Thoracic aorta (tissue), 2 donors: ENCODE results near the gene MEGF11. TPM values are rescaled to one million over a fixed set of nuclear protein-coding genes. Genes with fewer than 3 reads are reported as not detected.

Source experiments
- ATAC-seq: fragments of 150-250 bp; one replicate; pipeline ENCODE4 v1.8.0; 2017; ENCODE audit warnings: low read depth; ENCODE audit not compliant: insufficient number of reproducible peaks, low FRiP score
- DNase-seq: peaks from one replicate; pipeline ENCODE4 v3.0.0-alpha.2; 2020; ENCODE audit warnings: low spot score
- H3K27ac ChIP-seq, 2 donors: fragments of 200-600 bp; sonication (generic); 1 replicate in 1 of 2; 2 replicates in 1 of 2; pipeline ENCODE4 v1.5.1; 2016; ENCODE audit warnings: mild to moderate bottlenecking in 2 of 2, moderate library complexity in 2 of 2
- H3K27me3 ChIP-seq: fragments of 200-600 bp; sonication (generic); replicated peaks from 2 replicates; pipeline ENCODE4 v1.6.0; 2016; ENCODE audit warnings: mild to moderate bottlenecking; ENCODE audit not compliant: insufficient read depth
- H3K36me3 ChIP-seq: fragments of 200-600 bp; sonication (generic); one replicate; pipeline ENCODE4 v1.5.1; 2016
- H3K4me1 ChIP-seq, 2 donors: fragments of 200-600 bp; sonication (generic); 1 replicate in 1 of 2; 2 replicates in 1 of 2; pipeline versions ENCODE4 v1.5.1 to v1.6.0; 2016; ENCODE audit warnings: low read depth in 2 of 2, mild to moderate bottlenecking in 1 of 2; ENCODE audit not compliant: control insufficient read depth in 1 of 2
- H3K4me3 ChIP-seq: fragments of 200-600 bp; sonication (generic); 2 replicates; pipeline ENCODE4 v1.5.1; 2016; ENCODE audit warnings: mild to moderate bottlenecking
- H3K9me3 ChIP-seq: fragments of 200-600 bp; sonication (generic); 2 replicates; pipeline ENCODE4 v1.5.1; 2016
- total RNA-seq, 2 donors: library from RNA; depleted of rRNA; stranded (reverse); fragments of >200 nt; gene quantifications; one replicate each; pipeline versions ENCODE4 v1.1.0 to v1.2.3, GENCODE V29; 2016
- TF ChIP-seq, protein P1 (sequence below): fragments of 200-600 bp; sonication (generic); IDR thresholded peaks from one replicate; pipeline ENCODE4 v1.5.1; 2019; ENCODE audit warnings: antibody characterized with exemption

MEGF11 gene
- total RNA-seq, 2 donors from 2014 or later: not detected

DNA sequence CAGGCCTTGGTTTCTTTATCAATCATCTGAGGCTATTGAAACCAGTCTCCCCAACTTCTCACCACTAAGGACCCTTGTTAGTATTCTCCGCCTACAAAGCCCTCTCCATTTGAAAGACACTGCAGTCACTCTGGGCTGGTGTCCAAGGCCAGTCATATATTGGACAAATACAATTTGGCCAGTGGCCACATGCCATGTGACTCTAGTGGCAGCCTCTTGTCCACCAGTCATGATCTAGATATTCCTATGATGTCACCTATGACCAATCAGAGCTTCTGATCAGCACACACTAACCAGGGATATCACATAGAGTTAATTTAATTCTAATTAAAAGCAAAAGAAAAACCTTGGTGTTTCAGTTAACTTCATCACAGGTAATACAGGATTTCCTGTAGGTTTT is 316.1 kb downstream of the MEGF11 start:
- no peaks in the 10 kb centered on the region for H3K4me1 ChIP-seq
- no peaks in the 10 kb centered on the region for H3K9me3 ChIP-seq
- DNase-seq: no peak
- TF ChIP-seq, protein P1, sequence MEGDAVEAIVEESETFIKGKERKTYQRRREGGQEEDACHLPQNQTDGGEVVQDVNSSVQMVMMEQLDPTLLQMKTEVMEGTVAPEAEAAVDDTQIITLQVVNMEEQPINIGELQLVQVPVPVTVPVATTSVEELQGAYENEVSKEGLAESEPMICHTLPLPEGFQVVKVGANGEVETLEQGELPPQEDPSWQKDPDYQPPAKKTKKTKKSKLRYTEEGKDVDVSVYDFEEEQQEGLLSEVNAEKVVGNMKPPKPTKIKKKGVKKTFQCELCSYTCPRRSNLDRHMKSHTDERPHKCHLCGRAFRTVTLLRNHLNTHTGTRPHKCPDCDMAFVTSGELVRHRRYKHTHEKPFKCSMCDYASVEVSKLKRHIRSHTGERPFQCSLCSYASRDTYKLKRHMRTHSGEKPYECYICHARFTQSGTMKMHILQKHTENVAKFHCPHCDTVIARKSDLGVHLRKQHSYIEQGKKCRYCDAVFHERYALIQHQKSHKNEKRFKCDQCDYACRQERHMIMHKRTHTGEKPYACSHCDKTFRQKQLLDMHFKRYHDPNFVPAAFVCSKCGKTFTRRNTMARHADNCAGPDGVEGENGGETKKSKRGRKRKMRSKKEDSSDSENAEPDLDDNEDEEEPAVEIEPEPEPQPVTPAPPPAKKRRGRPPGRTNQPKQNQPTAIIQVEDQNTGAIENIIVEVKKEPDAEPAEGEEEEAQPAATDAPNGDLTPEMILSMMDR: no peak
- no peak overlapping the region for H3K27ac ChIP-seq
- H3K4me3 ChIP-seq: no peak overlapping the region
- no peaks in the 10 kb centered on the region for H3K27me3 ChIP-seq
- no peak for ATAC-seq
- H3K36me3 ChIP-seq: no peaks in the 10 kb centered on the region

- ATAC-seq: no peak
- TF ChIP-seq, protein P1: no peak
- DNase-seq: no peak
- Histone ChIP-seq H3K4me3 (no peak overlapping the region), H3K27me3 (no peaks in the 10 kb centered on the region), H3K27ac (no peak overlapping the region), H3K4me1 (no peaks in the 10 kb centered on the region), H3K36me3 (no peaks in the 10 kb centered on the region), H3K9me3 (no peaks in the 10 kb centered on the region)
Observed at GRCh38 chr15:65937054-65937453, 316.5 kb downstream of the MEGF11 start.

DNA sequence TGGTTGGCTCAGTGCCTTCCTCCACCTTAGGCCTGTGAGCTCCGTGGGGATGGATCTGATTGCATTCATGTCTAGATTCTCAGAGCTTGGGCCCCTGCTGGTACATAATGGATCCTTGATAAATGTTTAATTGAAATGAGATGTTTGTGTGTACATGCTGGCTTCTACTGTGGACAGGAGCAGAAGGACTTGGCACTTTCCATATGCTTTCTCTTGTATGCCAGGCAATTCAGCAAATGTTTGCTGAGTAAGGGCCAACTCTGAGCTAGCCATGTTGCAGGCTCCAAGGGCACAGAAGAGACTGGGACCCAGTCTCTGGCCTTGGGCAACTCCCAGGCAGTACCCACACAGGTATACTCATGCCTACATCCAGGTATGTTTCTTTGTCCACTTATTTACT is 317.3 kb downstream of the MEGF11 start:
- Histone ChIP-seq H3K27ac (no peak overlapping the region), H3K4me3 (no peak overlapping the region), H3K27me3 (no peaks in the 10 kb centered on the region), H3K4me1 (no peaks in the 10 kb centered on the region), H3K9me3 (no peaks in the 10 kb centered on the region), H3K36me3 (no peaks in the 10 kb centered on the region)
- TF ChIP-seq, protein P1: no peak
- no peak for ATAC-seq
- no peak for DNase-seq

DNA sequence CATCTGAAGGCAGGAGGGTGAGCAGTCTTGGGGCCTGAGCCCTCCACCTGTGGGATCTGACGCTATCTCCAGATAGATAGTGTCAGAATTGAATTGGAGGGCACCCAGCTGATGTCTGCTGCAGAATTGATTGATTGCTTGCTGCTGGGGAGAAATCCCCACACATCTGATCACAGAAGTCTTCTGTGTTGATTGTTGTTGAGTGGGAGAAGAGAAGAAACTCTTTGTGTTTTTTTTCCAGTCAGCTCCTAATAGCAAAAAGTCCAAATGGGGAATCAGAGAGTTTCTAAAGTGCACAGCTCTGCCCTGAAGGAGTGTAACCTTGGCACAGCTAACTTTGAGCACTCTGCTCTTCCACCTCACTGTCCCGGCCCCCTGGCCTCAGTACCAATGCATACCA is 318.2 kb downstream of the MEGF11 start:
- Histone ChIP-seq H3K27ac (no peak overlapping the region), H3K4me1 (no peaks in the 10 kb centered on the region), H3K27me3 (no peaks in the 10 kb centered on the region), H3K4me3 (no peak overlapping the region), H3K36me3 (no peaks in the 10 kb centered on the region), H3K9me3 (no peaks in the 10 kb centered on the region)
- TF ChIP-seq, protein P1: no peak
- DNase-seq (no peak), ATAC-seq (no peak)

DNA sequence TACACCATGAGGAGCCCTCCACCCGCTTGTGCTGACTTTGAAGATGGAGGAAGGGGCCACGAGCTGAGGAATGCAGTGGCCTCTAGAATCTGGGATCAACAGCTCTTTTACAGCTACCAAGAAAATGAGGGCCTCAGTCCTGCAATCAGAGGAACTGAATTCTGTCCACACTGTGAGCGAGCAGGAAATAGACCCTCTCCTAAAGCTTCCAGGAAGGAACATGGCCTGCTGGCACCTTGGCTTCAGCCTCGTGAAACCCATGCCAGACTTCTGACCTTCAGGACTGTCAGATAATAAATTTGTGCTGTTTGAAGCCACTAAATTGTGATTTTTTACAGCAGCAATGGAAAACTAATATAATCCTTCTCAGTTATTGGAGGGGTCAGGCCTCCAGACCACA is 322.3 kb downstream of the MEGF11 start:
- no peak for DNase-seq
- no peak overlapping the region for H3K4me3 ChIP-seq
- H3K4me1 ChIP-seq: no peaks in the 10 kb centered on the region
- no peaks in the 10 kb centered on the region for H3K36me3 ChIP-seq
- H3K27me3 ChIP-seq: no peaks in the 10 kb centered on the region
- TF ChIP-seq, protein P1: no peak
- no peaks in the 10 kb centered on the region for H3K9me3 ChIP-seq
- no peak overlapping the region for H3K27ac ChIP-seq
- no peak for ATAC-seq
